Activated CD8-positive, alpha-beta memory T cell treated with anti-CD3 and anti-CD28 coated beads for 36 hours (primary cell): ENCODE data around the gene DNAH9. TPM values are rescaled to one million over a fixed set of nuclear protein-coding genes. Genes with fewer than 3 reads are reported as not detected.

Source experiments
- CTCF ChIA-PET: fragments of 350-600 bp; sonication (Branson Sonifier 250); formaldehyde crosslinking; loops from one replicate; lab custom pipeline; 2021; ENCODE audit warnings: antibody characterized with exemption; lab: Charles Lee
- POLR2A ChIA-PET: fragments of 350-600 bp; sonication (Branson Sonifier 250); formaldehyde crosslinking; loops from one replicate; lab custom pipeline; 2021; ENCODE audit warnings: antibody characterized with exemption; lab: Charles Lee
- total RNA-seq, 2 experiments: library from RNA; stranded (reverse); gene quantifications; one replicate each; pipeline ENCODE4 v1.2.3, GENCODE V29; 2021

Gene DNAH9
- total RNA-seq, 2 experiments from 2014 or later: not detected

DNA sequence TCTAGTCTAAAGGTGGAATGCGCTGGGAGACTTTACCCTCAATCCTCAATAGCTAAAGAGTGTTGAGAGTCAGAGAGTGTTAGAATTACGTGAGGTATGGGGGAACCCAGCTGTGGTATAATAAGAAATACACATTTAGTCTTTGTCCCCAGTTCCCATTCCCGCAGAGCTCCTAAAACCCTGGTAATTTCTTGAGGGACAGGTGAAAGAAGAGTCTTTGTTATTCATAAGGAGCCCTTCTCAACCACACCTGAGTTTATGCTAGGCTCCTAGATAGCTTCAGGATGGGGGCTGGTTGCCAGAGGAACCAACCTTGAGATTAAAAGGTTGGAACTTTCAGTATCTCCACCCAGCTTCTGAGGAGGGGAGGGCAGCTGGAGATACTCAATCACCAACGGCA, 393.2 kb downstream of the DNAH9 start:
- CTCF ChIA-PET: no interaction called here
- POLR2A ChIA-PET: no interaction called here

DNA sequence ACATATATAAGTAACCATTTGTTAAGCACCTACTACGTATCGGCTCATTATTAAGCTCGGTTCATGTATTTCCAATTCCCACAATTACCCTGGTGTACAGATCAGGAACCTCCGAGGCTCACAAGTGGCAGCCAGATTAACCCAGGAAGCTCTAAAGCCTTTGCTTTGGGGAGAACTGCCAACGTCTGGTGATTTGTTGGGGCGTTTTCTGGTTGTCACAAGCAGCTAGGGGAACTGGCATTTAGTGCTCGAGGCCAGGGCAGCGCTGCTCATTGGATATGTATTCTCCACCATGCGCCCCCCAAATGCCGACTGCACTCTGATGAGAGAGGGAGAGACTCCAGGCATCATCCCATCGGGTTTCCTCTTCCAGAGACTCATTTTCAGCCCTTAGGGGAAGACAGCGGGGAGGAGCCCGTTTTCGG, 398.5 kb downstream of the DNAH9 start:
- CTCF ChIA-PET: no interaction called here
- POLR2A ChIA-PET: interaction anchor here (0.6 to 4.6 kb wide), 7 partner anchors 24 to 1801 kb away, joined by 3 to 82 read pairs (median 4); partner anchors contain the start of gene MAP2K4

DNA sequence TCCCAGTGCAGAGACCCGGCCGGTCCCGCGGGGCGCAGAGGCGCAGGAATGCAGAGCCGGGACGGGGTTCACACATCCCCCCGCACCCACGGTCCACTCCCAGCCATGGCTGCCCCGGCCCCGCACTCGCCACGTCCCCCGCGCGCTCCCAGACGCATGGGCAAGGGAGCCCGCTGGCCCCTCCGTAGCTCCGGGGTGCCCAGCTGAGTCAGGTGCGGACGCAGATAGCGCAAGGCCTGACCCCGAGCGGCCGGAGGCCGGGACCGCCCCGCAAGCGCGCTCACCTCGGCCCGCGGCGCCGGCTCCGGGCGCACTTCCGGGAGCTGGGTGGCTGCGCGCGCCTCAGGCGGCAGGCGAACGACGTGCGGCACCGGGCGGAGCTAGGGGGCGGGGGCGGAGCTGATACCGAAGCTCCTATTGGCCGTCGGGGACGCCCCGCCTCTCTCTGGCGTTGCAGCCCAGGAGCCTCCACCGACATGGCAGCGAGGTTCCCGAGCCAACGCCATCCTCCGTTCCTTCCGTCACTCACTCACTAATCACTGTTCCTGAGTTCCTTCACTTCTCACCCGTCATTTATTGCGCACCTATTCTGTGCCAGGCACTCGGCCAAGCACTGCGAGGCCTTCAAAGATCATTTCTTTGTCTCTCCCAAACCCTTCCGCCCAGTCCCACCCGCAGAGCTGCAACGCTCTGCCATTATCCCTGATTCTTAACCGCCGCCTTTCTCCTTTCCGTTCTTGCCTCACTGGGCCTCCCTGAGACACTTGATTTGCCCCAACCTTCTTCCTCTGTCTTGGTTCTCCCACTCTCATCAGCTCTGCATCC, 399.1 kb downstream of the DNAH9 start, which contains the start of gene ZNF18:
Gene ZNF18 (minus strand): TSS at position 329 of the 825 bp plus-strand sequence. CDS start 4,646 bp downstream, outside the sequence.
- CTCF ChIA-PET: interaction anchor here (0.6 to 1.1 kb wide), 2 partner anchors 23 to 29 kb away, joined by 4 read pairs; partner anchors contain the start of gene MAP2K4
- POLR2A ChIA-PET: interaction anchor here (0.6 to 4.6 kb wide), 10 partner anchors 11 to 1802 kb away, joined by 3 to 82 read pairs (median 4); partner anchors contain the start of genes ELAC2 and MAP2K4

DNA sequence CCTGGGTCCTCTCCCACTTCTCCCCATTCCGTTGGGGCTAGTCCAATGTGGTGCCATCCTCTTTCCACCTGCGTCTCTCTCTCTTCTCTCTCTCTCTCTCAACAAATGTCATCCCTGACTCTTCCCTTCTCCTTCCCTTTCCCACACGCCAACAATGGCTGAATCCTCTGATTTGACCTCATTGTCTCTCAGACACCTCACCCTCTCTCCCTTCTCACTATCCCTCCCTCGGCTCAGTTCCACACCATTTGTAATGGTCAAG, 399.6 kb downstream of the DNAH9 start:
- ChIA-PET CTCF (interaction anchor here (0.6 to 1.1 kb wide), 2 partner anchors 23 to 28 kb away, joined by 4 read pairs; partner anchors contain the start of gene MAP2K4), POLR2A (interaction anchor here (0.9 to 4.6 kb wide), 4 partner anchors 10 to 112 kb away, joined by 3 to 82 read pairs (median 4); partner anchors contain the start of gene MAP2K4)

DNA sequence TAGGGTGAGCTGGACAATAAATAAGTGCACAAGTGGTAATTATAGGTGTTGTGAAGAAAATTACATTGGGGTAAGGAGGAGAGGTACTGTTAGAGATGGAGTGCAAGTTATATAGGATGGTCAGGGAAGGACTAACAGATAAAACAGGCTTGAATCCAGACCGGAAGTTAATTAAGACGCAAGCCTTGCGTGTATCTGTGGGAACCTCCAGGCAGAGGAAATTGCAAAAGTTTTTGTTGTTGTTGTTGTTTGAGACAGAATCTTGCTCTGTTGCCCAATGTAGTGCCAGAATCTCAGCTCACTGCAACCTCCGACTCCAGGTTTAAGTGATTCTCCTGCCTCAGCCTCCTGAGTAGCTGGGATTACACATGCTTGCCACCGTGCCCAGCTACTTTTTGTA, 401.4 kb downstream of the DNAH9 start:
- CTCF ChIA-PET: interaction anchor here (1.1 kb wide), 1 partner anchor 23 kb away, joined by 3 read pairs; no protein-coding TSS in a partner anchor
- POLR2A ChIA-PET: interaction anchor here (4.6 kb wide), 1 partner anchor 21 kb away, joined by 82 read pairs; the partner anchor contains the start of gene MAP2K4

DNA sequence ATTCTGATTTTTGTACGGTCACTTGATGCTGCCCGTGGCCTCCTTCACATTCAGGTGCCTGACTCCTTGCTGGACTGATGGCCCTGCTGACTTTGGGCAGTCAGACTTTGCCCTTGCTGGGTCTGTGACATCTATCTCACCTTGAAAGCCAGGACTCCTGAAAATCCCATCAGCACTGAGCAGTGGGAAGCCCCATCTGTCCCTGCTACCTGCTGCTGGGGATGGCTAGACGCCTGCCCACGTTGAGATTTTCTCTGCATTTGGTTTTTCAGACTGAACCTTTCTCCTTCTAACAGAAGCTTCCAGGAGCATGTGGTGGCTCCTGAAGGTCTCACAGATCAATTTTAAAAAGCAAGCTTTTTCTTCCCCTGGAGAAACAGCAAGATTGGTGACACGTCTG, 409.2 kb downstream of the DNAH9 start:
- CTCF ChIA-PET: interaction anchor here (1.1 kb wide), 1 partner anchor 13 kb away, joined by 5 read pairs; the partner anchor contains the start of gene MAP2K4
- POLR2A ChIA-PET: interaction anchor here (0.9 kb wide), 1 partner anchor 10 kb away, joined by 4 read pairs; the partner anchor contains the start of gene ZNF18
